Measurements from ENCODE around the gene PRPF38B.
A peak's percentile ranks its signal among the peaks of the same experiment; 100 is the strongest.

PRPF38B gene

DNA sequence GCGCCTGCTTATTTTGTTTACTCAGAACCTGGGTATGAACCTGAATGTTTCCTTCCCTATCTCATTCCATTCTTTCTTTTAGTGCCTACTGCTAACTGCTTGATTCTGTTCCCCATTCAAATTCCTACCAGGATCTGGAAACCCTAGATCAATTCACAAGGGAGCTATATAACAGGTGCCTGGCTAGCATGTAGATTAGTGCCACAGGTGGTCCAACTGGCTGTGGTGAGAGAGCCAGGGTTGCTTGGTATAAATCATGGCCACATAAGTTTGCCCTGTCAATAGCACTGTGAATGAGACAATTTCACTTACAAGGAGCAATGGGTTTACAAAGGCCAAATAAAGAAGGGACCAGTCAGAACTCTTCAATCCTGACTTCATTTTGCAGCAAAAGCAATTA, 6.6 kb upstream of the PRPF38B start:
- Histone ChIP-seq H3K9me3 (ENCODE audit: insufficient read depth, low read length) (no peaks in the 10 kb centered on the region), H3K4me1 (ENCODE audit: insufficient read depth, insufficient read length) (no peaks in the 10 kb centered on the region), H3K27me3 (ENCODE audit: insufficient read depth, insufficient read length) (no peaks in the 10 kb centered on the region), H3K36me3 (ENCODE audit: insufficient read depth, insufficient read length, low read length) (no peaks in the 10 kb centered on the region), H3K4me3 (ENCODE audit: insufficient read length, low read depth) (no peak overlapping the region), H3K9ac (ENCODE audit: insufficient read length, low read depth) (no peak overlapping the region)
- DNase-seq (ENCODE audit: low read depth, low spot score): no peak
- TF ChIP-seq YY1 (IDR thresholded peaks at IDR 0.05; ENCODE audit: insufficient read depth, insufficient read length) (no peak), ZNF274 (IDR thresholded peaks at IDR 0.05; ENCODE audit: low read depth, low read length) (no peak), SUZ12 (IDR thresholded peaks at IDR 0.05; ENCODE audit: extremely low read depth, insufficient read depth, insufficient read length) (no peak)

DNA sequence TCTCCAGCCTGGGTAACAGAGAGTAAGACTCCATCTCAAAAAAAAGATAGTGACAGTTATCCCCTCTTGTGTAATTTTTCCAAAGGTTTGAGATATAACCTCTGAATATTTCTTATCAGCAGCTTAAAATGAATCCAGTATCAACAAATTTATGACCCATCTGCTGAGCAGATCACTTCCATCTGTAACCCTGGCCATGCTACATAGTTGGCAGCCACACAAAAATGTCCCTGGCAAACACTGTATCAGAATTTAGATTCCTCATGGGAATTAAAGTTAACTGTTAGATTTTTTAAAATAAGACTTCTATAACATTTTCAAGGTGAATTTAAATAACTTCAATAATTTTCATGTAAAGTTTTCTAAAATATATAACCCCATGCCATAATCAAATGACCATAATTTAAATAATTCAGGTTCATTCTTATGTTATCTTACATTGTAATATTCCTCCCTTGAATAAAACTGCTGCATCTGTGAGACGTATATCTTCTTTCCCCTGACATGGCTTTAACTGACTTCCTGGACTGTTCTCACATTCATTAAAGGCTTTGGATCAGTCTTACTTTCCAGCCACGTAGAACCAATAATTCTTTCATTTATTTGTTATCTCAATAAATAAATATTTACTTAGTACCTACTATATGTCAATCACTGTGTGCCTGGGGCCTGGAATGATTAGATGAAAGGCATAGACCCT, 5.3 kb upstream of the PRPF38B start:
- H3K4me1 ChIP-seq (ENCODE audit: insufficient read depth, insufficient read length): no peaks in the 10 kb centered on the region
- no peak for DNase-seq (ENCODE audit: low read depth, low spot score)
- H3K27me3 ChIP-seq (ENCODE audit: insufficient read depth, insufficient read length): no peaks in the 10 kb centered on the region
- TF ChIP-seq SUZ12 (IDR thresholded peaks at IDR 0.05; ENCODE audit: extremely low read depth, insufficient read depth, insufficient read length): no peak
- TF ChIP-seq YY1 (IDR thresholded peaks at IDR 0.05; ENCODE audit: insufficient read depth, insufficient read length): no peak
- no peak for TF ChIP-seq ZNF274 (IDR thresholded peaks at IDR 0.05; ENCODE audit: low read depth, low read length)
- no peaks in the 10 kb centered on the region for H3K36me3 ChIP-seq (ENCODE audit: insufficient read depth, insufficient read length, low read length)
- no peak overlapping the region for H3K9ac ChIP-seq (ENCODE audit: insufficient read length, low read depth)
- no peaks in the 10 kb centered on the region for H3K9me3 ChIP-seq (ENCODE audit: insufficient read depth, low read length)
- no peak overlapping the region for H3K4me3 ChIP-seq (ENCODE audit: insufficient read length, low read depth)

DNA sequence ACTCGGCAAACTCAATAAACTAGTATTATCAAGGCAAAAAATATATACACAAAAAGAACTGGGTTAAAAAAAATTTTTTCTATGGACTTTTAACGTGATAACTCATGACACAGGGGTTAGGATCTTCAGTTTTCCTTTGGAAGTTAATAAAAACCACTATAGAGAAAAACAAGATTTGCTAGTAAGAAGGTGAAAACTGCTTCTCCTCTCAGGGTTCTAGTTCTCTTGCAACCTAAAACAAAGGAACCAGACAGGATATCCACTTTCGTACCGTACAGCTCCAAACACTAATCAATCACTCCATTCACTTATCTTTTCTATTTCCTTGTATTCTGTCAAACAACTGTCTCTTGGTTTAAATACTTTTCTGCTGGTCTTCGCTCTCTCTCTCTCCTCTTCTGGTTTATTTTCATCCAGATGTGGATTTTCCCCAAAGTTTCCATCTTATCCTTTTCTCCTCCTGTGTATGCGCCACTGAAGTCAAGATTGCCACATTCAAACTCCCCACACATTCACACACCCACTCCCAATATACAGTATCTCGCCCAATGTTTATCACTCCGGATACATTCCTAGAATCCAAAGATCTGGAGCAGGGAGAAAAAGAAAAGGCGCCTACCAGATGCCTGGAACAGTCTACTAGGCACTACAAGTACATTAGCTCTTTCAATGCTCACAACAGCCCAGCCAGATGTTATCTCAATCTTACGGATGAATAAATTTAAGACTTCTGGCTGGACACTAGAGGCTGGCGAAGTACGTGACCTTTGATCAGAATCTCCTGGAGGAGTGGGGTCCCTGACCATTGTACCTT, 775 bp upstream of the PRPF38B start:
- H3K9me3 ChIP-seq (ENCODE audit: insufficient read depth, low read length): no peaks in the 10 kb centered on the region
- H3K9ac ChIP-seq (ENCODE audit: insufficient read length, low read depth): peak overlapping the region; percentile 88
- no peaks in the 10 kb centered on the region for H3K4me1 ChIP-seq (ENCODE audit: insufficient read depth, insufficient read length)
- peaks cover 26% of the 10 kb centered on the region for H3K36me3 ChIP-seq (ENCODE audit: insufficient read depth, insufficient read length, low read length)
- DNase-seq (ENCODE audit: low read depth, low spot score): no peak
- TF ChIP-seq YY1 (IDR thresholded peaks at IDR 0.05; ENCODE audit: insufficient read depth, insufficient read length) (no peak), SUZ12 (IDR thresholded peaks at IDR 0.05; ENCODE audit: extremely low read depth, insufficient read depth, insufficient read length) (no peak), ZNF274 (IDR thresholded peaks at IDR 0.05; ENCODE audit: low read depth, low read length) (no peak)
- no peaks in the 10 kb centered on the region for H3K27me3 ChIP-seq (ENCODE audit: insufficient read depth, insufficient read length)
- H3K4me3 ChIP-seq (ENCODE audit: insufficient read length, low read depth): peak overlapping the region; percentile 85

DNA sequence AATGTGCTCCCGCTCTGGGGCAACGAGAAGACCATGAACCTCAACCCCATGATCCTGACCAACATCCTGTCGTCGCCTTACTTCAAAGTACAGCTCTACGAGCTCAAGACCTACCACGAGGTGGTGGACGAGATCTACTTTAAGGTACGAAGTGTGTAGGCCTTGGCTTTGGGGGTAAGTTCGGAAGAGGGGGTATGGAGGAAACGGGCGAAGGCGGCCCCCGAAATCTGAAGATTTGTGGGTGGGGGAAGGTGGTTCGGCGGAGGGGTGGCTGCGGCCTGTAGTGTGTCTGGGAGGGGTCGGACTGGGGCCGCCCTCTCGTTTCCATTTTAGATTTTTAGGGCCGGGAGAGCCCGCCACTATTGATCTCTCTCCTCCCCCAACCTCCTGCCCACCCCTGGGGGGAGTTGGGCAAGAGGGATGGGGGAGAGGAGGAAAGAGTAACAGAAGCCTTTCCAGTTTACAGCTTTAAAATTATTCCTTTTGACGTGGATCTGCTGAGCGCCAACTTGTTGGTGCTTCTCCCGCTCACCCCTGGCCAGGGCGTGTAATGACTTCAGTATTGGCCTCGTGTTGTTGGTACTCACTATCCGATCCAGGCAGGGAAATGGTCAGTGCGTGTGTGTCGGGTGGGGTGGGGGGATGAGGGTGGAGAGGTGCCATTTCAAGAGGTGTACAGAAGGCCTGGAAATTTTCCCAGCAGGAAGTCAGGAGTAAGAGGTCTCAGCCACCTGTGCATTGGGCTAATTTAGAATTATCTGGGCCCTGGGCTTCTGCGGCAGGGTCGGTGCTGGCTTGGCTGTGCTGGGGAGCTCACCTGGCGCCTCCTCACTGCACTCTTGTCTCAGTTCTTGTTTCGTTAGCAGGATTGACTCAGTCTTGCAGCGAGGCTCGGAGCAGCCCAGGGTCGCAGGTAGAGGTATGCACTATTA, 880 bp downstream of the PRPF38B start:
- Histone ChIP-seq H3K27me3 (ENCODE audit: insufficient read depth, insufficient read length) (no peaks in the 10 kb centered on the region), H3K4me3 (ENCODE audit: insufficient read length, low read depth) (peak overlapping the region; percentile 85), H3K9ac (ENCODE audit: insufficient read length, low read depth) (peak overlapping the region; percentile 88), H3K4me1 (ENCODE audit: insufficient read depth, insufficient read length) (no peaks in the 10 kb centered on the region), H3K36me3 (ENCODE audit: insufficient read depth, insufficient read length, low read length) (peaks cover 43% of the 10 kb centered on the region), H3K9me3 (ENCODE audit: insufficient read depth, low read length) (no peaks in the 10 kb centered on the region)
- peak; percentile 56 for DNase-seq (ENCODE audit: low read depth, low spot score)
- TF ChIP-seq SUZ12 (IDR thresholded peaks at IDR 0.05; ENCODE audit: extremely low read depth, insufficient read depth, insufficient read length) (no peak), ZNF274 (IDR thresholded peaks at IDR 0.05; ENCODE audit: low read depth, low read length) (no peak), YY1 (IDR thresholded peaks at IDR 0.05; ENCODE audit: insufficient read depth, insufficient read length) (no peak)

DNA sequence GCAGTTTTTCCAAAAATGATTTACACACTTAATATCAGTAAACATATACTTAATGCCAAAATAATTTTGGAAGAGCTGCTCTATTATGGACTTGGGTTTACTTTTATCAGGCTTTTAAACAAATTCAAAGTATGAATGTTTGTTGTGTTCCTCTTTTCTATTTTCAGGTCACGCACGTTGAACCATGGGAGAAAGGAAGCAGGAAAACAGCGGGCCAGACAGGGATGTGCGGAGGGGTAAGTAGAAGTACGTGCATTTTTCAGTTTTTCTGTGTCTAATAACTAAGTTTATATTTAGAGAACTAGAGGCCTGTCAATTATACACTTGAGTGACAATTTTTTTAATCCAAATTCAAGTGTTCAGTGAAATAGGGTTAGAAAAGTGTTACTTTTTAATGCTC, 3.4 kb downstream of the PRPF38B start:
- H3K4me3 ChIP-seq (ENCODE audit: insufficient read length, low read depth): no peak overlapping the region
- H3K36me3 ChIP-seq (ENCODE audit: insufficient read depth, insufficient read length, low read length): peaks cover 68% of the 10 kb centered on the region
- TF ChIP-seq ZNF274 (IDR thresholded peaks at IDR 0.05; ENCODE audit: low read depth, low read length) (no peak), YY1 (IDR thresholded peaks at IDR 0.05; ENCODE audit: insufficient read depth, insufficient read length) (no peak), SUZ12 (IDR thresholded peaks at IDR 0.05; ENCODE audit: extremely low read depth, insufficient read depth, insufficient read length) (no peak)
- H3K9me3 ChIP-seq (ENCODE audit: insufficient read depth, low read length): no peaks in the 10 kb centered on the region
- H3K27me3 ChIP-seq (ENCODE audit: insufficient read depth, insufficient read length): no peaks in the 10 kb centered on the region
- no peak overlapping the region for H3K9ac ChIP-seq (ENCODE audit: insufficient read length, low read depth)
- DNase-seq (ENCODE audit: low read depth, low spot score): no peak
- no peaks in the 10 kb centered on the region for H3K4me1 ChIP-seq (ENCODE audit: insufficient read depth, insufficient read length)

DNA sequence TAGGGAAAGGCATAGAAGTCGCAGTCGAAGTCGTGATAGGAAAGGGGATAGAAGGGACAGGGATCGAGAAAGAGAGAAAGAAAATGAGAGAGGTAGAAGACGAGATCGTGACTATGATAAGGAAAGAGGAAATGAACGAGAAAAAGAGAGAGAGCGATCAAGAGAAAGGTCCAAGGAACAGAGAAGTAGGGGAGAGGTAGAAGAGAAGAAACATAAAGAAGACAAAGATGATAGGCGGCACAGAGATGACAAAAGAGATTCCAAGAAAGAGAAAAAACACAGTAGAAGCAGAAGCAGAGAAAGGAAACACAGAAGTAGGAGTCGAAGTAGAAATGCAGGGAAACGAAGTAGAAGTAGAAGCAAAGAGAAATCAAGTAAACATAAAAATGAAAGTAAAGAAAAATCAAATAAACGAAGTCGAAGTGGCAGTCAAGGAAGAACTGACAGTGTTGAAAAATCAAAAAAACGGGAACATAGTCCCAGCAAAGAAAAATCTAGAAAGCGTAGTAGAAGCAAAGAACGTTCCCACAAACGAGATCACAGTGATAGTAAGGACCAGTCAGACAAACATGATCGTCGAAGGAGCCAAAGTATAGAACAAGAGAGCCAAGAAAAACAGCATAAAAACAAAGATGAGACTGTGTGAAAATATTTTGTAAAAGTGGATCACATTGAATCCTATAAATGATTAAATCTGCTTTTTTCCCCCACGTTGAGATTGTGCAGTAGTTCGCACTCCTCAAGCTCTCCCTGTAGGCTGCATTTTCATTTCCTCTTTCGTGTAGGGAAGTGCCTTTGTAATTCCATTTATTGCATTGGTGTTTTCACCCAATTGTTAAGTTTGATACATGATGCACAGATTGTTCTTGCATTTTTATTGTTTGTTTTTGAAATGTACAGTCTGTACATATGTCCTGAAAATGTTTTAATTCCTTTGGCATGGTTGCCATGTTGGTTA, 7.5 kb downstream of the PRPF38B start:
- Histone ChIP-seq H3K36me3 (ENCODE audit: insufficient read depth, insufficient read length, low read length) (peaks cover 68% of the 10 kb centered on the region), H3K4me1 (ENCODE audit: insufficient read depth, insufficient read length) (no peaks in the 10 kb centered on the region), H3K9me3 (ENCODE audit: insufficient read depth, low read length) (no peaks in the 10 kb centered on the region), H3K9ac (ENCODE audit: insufficient read length, low read depth) (no peak overlapping the region), H3K27me3 (ENCODE audit: insufficient read depth, insufficient read length) (no peaks in the 10 kb centered on the region), H3K4me3 (ENCODE audit: insufficient read length, low read depth) (no peak overlapping the region)
- no peak for DNase-seq (ENCODE audit: low read depth, low spot score)
- TF ChIP-seq ZNF274 (IDR thresholded peaks at IDR 0.05; ENCODE audit: low read depth, low read length) (no peak), SUZ12 (IDR thresholded peaks at IDR 0.05; ENCODE audit: extremely low read depth, insufficient read depth, insufficient read length) (no peak), YY1 (IDR thresholded peaks at IDR 0.05; ENCODE audit: insufficient read depth, insufficient read length) (no peak)
